GM19193 (cell line): ENCODE data around the gene TMEM132D.

ENCODE experiments used
- POLR2A ChIP-seq: IDR thresholded peaks from 4 replicates; pipeline ENCODE4 v1.6.1; 2011; ENCODE audit not compliant: insufficient read depth, insufficient read length; ENCODE audit errors: extremely low read depth

TMEM132D gene

GRCh38 chr12:129202109-129202814, 701.6 kb downstream of the TMEM132D start:
- TF ChIP-seq POLR2A, result no peak

DNA sequence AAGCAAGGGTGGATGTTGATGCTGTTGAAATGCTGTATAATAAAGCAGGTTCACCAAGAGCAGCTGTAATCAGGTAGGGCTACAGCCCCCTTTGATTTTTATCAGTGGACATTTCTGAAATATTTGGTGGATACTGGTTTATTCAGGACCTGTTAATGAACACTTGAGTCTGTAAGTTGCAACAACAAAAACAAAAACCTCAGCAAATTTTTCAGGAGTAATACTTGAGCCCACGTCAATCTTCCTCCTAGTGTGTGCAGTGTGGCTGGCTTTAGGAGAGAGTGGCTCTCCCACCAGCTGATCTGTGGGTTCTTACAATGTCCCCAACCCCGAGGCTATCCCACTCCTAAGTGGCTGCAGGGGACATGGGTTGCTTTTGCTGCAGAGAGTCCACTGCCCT, 702.8 kb downstream of the TMEM132D start:
- TF ChIP-seq POLR2A, result no peak

DNA sequence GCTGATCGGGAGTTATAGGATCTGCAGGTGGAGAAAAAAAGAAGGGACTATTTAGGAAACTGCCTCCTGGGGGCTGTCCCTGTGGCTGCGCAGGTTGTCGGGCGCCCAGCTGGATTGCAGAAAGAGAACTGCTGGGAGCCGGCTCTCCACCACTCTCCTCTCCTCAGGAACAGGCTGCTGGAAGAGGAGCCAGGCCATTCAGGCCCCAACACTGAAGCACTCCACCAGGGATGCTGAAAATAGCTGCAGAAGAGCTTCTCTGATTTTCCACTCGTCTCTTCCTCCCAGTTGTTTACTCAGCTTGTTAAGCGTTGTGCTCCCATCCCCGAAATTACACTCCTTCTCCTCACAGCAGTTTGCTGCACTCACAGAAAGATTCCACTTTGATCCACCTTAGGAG, 703.2 kb downstream of the TMEM132D start:
- TF ChIP-seq POLR2A, result no peak

- TF ChIP-seq POLR2A, result no peak
Observed at GRCh38 chr12:129196927-129197326, 706.9 kb downstream of the TMEM132D start.

DNA sequence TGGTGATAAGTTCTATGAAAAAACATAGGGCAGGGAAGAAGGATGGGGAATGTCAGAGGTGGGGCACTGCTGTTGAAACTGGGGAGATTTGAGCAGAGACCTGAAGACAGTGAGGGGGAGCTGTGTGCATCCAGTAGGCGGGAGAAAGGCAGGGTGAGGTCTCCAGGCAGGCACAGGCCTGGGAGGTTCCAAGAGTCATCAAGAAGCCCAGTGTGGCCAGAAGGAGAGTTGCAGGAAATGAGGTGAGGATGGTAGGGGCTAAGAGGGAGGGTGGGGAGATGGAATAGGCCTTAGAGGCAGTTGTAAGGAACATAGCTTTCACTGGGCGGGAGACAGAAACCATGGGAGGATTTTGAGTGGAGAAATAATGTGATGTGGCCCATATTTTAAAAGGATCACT, 708.7 kb downstream of the TMEM132D start:
- TF ChIP-seq POLR2A, result no peak

DNA sequence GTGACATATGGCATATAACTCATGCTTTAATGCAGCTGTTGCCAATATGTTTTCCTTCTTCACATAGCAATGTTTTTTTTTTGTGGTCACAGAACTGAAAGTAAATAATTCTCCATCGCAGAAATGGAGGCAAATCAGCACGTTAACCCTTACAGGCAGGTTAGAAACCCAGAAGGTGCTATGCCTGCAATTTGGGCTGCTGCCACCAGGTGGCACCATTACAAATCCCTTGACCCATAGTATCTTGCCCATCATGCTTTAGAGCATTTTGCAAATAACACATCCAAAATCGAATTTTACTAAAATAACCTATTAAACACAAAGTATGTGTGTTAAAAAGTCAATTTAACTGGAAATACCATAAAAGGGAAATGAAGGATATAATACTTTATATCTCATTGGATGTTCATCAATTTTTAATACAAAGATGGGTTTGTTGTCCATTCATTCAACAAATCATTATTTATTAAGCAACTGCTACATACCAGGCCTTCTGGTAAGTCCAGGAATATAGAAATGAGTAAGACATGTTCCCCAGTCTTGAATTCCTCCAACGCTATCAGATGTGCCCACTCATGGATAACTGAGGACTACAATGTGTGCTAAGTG, 710.5 kb downstream of the TMEM132D start:
- no peak for TF ChIP-seq POLR2A

DNA sequence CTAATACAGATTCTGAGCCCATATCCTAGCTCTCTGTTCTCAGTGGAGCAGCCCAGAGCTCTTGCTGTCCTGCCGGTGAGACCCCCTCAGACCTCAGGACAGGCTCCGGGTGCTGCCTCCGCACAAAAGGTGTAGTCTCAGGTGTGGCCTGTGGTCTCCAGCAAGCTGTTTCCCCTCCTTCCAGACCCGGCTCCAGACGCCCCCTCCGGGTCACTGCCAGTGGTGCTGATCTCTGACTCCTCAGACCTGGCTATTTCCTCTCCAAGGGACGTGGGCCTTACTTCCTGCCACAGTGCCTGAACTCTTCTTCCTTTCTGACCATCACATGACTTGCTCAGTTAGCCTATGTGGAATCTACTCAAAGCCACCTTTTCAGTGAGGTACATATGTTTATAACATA, 713.0 kb downstream of the TMEM132D start:
- no peak for TF ChIP-seq POLR2A

GRCh38 chr12:129186952-129187351, 716.9 kb downstream of the TMEM132D start:
- no peak for TF ChIP-seq POLR2A

DNA sequence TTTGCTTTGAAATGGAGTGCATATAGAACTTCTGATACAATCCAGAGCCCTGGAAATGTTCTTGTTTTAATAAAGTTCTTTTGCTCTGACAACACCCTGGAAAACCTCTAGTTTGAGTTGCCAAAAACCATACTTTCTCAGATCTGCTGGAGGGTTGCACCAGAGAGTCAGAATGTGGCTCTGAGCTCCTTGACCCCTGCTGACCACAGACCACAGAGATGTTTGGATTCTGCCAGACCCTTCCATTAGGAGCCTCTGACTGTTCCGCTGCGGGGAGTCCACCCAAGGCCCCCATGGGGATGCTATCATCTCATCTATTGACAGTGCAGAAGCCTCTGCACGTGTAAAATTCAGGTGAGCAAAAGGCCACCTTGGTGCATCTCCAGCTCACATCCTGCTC, 718.0 kb downstream of the TMEM132D start:
- TF ChIP-seq POLR2A, result no peak

DNA sequence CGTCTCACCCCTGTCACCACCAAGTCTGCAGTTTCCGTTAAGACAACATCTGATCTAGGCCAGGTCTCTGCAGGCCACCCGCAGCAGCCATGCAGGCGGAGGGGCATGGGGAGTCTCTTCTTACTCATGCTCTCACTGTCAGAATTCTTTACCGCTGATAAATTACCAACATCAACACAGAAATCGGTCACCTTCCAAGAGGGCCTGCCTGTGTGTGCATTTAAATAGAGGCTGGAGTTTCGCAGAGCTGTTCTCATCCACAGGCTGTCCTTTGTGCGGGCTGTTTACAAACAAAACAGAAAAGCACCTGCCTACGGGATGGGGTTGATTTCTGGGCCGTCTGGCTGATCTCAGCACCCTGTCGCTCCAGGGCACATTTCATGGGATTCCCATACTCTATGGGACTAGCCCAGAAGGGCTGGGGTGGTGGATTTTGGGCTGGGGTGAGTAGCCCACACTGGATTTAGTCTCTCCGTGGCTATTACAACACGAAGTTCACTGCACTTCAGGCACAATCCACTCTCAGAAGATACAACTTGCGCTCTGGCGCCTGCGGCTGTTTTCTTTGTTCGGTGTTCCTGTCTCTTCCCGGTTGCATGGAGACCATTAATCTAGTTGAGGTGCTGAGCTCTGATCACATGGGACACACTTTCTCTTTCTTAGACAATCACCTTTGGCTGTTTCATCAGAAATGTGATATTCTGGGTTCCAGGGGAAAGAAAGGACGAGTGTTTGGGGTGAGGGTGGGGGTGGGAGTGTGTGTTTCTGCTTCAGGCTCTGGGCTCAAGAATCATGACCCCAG, 719.5 kb downstream of the TMEM132D start:
- TF ChIP-seq POLR2A, result no peak

- TF ChIP-seq POLR2A, result no peak
Observed at GRCh38 chr12:129179941-129180553, 723.8 kb downstream of the TMEM132D start.

- TF ChIP-seq POLR2A, result no peak
Observed at GRCh38 chr12:129169928-129170327, 733.9 kb downstream of the TMEM132D start.

DNA sequence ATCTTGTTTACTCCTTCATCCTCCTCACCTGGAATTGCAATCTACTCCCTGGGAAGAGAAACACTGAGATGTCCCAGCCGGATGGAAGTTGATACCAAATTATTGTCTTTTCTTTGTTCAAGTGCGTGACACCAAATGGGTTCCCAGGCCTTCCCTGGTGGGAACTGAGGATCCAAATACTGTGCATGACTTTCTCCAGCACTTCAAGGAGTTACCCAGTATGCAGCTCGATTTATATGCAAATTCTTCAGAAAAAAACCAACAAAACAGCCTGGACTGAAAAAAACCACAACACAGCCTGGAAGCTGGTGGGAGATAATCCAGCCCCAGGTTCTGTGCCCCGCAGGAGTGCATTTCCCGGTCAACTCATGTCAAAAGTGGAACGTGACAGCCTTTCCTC, 740.0 kb downstream of the TMEM132D start:
- TF ChIP-seq POLR2A, result no peak

- no peak for TF ChIP-seq POLR2A
Observed at GRCh38 chr12:129163461-129163860, 740.4 kb downstream of the TMEM132D start.

DNA sequence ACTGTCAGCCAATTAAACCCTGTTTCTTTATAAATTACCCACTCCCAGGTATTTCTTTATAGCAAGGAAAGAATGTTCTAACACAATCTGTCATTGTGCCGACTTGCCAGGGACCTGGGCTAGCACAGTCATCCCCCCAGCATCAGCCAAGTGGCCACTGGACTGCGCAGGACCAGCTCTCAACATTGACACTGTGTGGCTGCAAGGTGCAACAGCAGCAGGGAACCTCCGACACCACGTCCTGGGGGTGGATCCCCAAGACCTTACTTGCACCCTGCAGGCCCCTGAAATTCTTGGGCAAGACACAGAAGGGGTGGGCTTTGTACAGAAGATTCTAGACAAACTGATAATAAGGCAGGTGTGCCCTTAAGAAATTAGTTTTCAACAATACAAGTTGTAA, 741.0 kb downstream of the TMEM132D start:
- TF ChIP-seq POLR2A, result no peak

DNA sequence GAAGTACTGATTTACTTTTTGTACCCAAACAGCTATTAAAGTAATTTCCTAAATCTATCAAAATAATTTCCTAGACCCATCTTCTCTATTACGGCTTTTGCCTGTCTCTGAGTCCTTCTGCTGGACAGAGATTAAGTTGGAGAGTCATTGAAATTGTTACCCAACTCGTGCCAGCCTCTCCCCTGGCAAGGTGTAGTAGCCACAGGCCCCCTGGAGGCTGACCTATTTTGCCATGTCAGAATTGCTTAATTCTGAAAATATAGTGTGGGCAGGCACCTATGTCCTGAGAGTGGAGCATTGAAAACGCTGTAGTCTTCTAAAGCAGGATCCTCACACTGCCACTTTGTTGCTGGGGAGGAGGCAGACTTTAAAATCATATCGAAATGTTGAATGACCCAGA, 742.3 kb downstream of the TMEM132D start:
- TF ChIP-seq POLR2A, result no peak

- no peak for TF ChIP-seq POLR2A
Observed at GRCh38 chr12:129160282-129160681, 743.5 kb downstream of the TMEM132D start.
